Stimulated activated CD4-positive, alpha-beta T cell treated with anti-CD3 and anti-CD28 coated beads, Interleukin-1b, Interleukin-23, amount 100 ng/mL, for 4 hours (primary cell): ENCODE data around the gene DNAH11.
"Not testable (repeated sequence)": the region's sequence is repeated elsewhere in the genome, so short reads cannot be mapped to it uniquely, and the experiment has no call there.

Experiments used
- DNase-seq, 2 donors: peaks; one replicate each; pipeline ENCODE4 v3.0.0-alpha.2; 2020; ENCODE audit warnings: low read depth in 2 of 2

Gene DNAH11

GRCh38 chr7:21883501-21883900 is 340.7 kb downstream of the DNAH11 start:
- not testable (repeated sequence) for DNase-seq

- DNase-seq = no peak
Measured at GRCh38 chr7:21884496-21884895, 341.7 kb downstream of the DNAH11 start.

- DNase-seq = no peak
Measured at GRCh38 chr7:21886396-21886795, 343.6 kb downstream of the DNAH11 start.

GRCh38 chr7:21887353-21887752 is 344.5 kb downstream of the DNAH11 start:
- no peak for DNase-seq

GRCh38 chr7:21887779-21888178 is 344.9 kb downstream of the DNAH11 start:
- DNase-seq = no peak

- no peak for DNase-seq
Measured at GRCh38 chr7:21891291-21891690, 348.5 kb downstream of the DNAH11 start.

- no peak for DNase-seq
Measured at GRCh38 chr7:21893401-21893800, 350.6 kb downstream of the DNAH11 start.

GRCh38 chr7:21898265-21898930 is 355.6 kb downstream of the DNAH11 start:
- no peak for DNase-seq

- no peak for DNase-seq
Measured at GRCh38 chr7:21902240-21902639, 359.4 kb downstream of the DNAH11 start.

GRCh38 chr7:21903020-21903786 is 360.4 kb downstream of the DNAH11 start:
- DNase-seq = no peak

- DNase-seq = no peak
Measured at GRCh38 chr7:21908746-21909145, 365.9 kb downstream of the DNAH11 start.

- DNase-seq = no peak
Measured at GRCh38 chr7:21910253-21910652, 367.4 kb downstream of the DNAH11 start.

- DNase-seq = no peak
Measured at GRCh38 chr7:21911341-21911875, 368.6 kb downstream of the DNAH11 start.

- DNase-seq = no peak
Measured at GRCh38 chr7:21912305-21912704, 369.5 kb downstream of the DNAH11 start.

GRCh38 chr7:21912931-21913780 is 370.3 kb downstream of the DNAH11 start:
- no peak for DNase-seq

- DNase-seq = no peak
Measured at GRCh38 chr7:21914671-21915070, 371.8 kb downstream of the DNAH11 start.

- no peak for DNase-seq
Measured at GRCh38 chr7:21915140-21915539, 372.3 kb downstream of the DNAH11 start.

- DNase-seq = no peak
Measured at GRCh38 chr7:21916176-21916575, 373.3 kb downstream of the DNAH11 start.

- no peak for DNase-seq
Measured at GRCh38 chr7:21916629-21917028, 373.8 kb downstream of the DNAH11 start.

GRCh38 chr7:21918216-21918615 is 375.4 kb downstream of the DNAH11 start:
- no peak for DNase-seq

GRCh38 chr7:21920936-21921335 is 378.1 kb downstream of the DNAH11 start:
- no peak for DNase-seq

GRCh38 chr7:21922605-21923004 is 379.8 kb downstream of the DNAH11 start:
- DNase-seq = no peak
